IPS-NIHi7 (cell line): ENCODE data around the gene ARHGAP9.
"Not testable (repeated sequence)": the region's sequence is repeated elsewhere in the genome, so short reads cannot be mapped to it uniquely, and the experiment has no call there.

ENCODE experiments used
- DNase-seq: peaks from one replicate; pipeline ENCODE4 v3.0.0; 2012; ENCODE audit warnings: mixed read lengths; ENCODE audit errors: extremely low spot score

ARHGAP9 gene

GRCh38 chr12:57438400-57438799, 41.3 kb downstream of the ARHGAP9 start:
- no peak for DNase-seq

- DNase-seq = no peak
These were observed 44.4 kb downstream of the ARHGAP9 start for GRCh38 chr12:57435293-57435692.

- no peak for DNase-seq
These were observed 45.0 kb downstream of the ARHGAP9 start, which contains the start of gene INHBC for GRCh38 chr12:57434517-57435223. Gene INHBC, plus strand, starts transcription at chr12:57434784. Its CDS starts 103 bp downstream, at chr12:57434887.

GRCh38 chr12:57433370-57433769, 46.3 kb downstream of the ARHGAP9 start:
- no peak for DNase-seq

GRCh38 chr12:57431654-57432188, 47.9 kb downstream of the ARHGAP9 start:
- DNase-seq = no peak

GRCh38 chr12:57430931-57431566, 48.6 kb downstream of the ARHGAP9 start, which contains the start of gene R3HDM2:
Gene R3HDM2, minus strand, starts transcription at chr12:57431043. Its CDS starts 120,615 bp downstream, at chr12:57310428.
- DNase-seq = peak; percentile 97

- DNase-seq = no peak
These were observed 49.3 kb downstream of the ARHGAP9 start for GRCh38 chr12:57430112-57430930.

GRCh38 chr12:57429473-57430111, 50.1 kb downstream of the ARHGAP9 start:
- DNase-seq = no peak

GRCh38 chr12:57428965-57429364, 50.7 kb downstream of the ARHGAP9 start:
- DNase-seq = no peak

GRCh38 chr12:57426948-57427347, 52.7 kb downstream of the ARHGAP9 start:
- not testable (repeated sequence) for DNase-seq
